Kidney tubule cell (primary cell): ENCODE results near the gene SLC9A9.
A peak's percentile ranks its signal among the peaks of the same experiment; 100 is the strongest.
"Not testable (repeated sequence)": the region's sequence is repeated elsewhere in the genome, so short reads cannot be mapped to it uniquely, and the experiment has no call there.

Experiments used
- DNase-seq: peaks from one replicate; pipeline ENCODE4 v3.0.0-alpha.2; 2018; ENCODE audit warnings: low spot score

The SLC9A9 gene

DNA sequence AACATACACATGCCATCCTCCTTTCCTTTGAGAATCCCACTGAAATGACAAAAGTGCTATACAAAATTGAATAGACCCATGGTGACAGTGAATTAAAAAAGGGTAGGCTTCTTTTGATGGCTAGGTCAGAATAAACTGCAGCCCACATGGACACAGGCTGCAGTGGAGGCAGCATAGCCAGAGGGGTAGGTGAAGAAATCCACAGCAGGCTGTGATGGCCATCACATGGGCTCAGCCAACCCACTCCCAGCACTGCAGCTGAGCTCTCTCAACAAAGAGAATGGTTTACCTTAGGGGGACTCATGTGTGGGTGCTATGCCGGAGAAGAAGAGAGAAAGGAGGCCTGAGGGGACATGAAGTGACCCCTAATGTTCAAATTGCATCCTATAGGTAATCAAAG is 397.6 kb downstream of the SLC9A9 start:
- DNase-seq, result no peak

DNA sequence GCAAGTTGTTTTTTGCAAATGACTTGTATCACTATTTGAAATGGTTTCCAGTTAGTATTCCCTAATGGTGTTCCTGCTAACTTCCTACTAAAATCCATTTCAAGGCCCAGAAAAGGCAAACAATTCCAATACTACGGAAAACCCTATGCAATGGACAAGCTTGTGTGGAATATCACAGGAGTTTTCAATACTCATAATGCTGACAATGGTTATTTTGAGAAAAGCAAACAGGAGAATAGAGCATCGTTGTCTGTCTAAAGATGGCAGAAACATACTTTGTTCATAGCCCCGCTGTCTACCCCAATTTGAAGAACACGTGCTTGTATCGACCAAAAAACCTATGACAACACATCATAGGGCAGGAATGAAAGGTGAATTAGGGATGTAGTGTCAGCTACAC is 400.8 kb downstream of the SLC9A9 start:
- DNase-seq, result no peak

GRCh38 chr3:143445118-143445517 is 403.1 kb downstream of the SLC9A9 start:
- DNase-seq, result peak; percentile 98

- peak; percentile 100 for DNase-seq
Observed at GRCh38 chr3:143443851-143444331, 404.4 kb downstream of the SLC9A9 start.

DNA sequence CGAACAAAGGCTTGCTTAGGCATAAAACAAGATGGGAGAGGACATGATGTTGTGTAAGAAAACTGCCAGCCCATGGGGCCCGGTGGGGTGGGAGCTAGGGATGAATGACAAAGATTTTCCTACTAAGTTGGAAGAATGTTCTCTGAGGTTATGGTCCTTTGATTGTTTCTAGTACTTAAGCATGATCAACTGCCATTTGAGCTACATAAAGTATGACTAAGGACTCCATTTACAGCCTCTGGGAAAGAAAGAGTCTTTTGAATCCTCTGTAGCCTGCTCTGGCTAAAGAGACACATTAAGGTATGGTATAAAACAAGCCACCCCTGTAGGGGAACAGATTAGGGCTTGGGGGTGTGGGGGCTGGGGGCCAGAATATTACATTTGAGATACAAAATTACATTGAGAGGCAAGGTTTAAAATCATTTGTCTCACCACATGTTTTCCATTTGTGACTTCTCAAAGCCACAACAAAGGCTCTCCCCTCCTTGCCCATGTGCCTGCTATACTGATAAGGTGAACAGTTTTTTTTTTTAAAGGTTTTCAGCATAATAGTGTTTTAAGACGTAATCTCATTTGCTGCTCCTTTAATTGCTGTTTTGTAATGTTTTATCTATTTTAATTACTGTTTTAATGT is 405.3 kb downstream of the SLC9A9 start:
- no peak for DNase-seq

DNA sequence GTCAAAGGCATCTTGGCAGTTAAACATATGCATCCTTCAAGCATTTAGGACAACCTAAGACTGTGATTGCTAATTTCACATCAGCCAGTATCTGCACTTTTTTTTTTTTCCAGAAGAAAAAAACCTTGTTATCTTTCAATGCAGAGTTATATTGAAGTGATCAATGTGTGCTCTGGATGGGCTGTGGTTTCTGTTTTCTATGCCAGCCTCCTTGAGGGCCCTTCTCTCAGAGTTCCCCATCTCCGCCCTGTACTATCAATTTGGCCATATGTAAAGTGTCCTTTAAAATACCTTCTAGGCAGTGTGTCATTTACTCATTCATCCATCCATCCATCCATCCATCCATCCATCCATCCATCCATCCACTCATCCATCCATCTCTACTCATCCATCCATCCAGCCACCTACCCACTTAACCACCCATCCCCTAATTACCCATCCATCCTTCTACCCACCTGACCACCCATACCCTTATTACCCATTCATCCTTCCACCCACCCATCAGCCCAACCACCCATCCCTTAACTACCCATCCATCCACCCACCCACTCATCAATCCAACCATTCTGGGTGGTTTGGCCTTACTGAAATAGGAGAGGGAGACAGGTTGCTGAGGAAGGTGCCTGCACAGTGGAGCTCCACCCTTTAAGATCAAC is 406.6 kb downstream of the SLC9A9 start:
- no peak for DNase-seq

DNA sequence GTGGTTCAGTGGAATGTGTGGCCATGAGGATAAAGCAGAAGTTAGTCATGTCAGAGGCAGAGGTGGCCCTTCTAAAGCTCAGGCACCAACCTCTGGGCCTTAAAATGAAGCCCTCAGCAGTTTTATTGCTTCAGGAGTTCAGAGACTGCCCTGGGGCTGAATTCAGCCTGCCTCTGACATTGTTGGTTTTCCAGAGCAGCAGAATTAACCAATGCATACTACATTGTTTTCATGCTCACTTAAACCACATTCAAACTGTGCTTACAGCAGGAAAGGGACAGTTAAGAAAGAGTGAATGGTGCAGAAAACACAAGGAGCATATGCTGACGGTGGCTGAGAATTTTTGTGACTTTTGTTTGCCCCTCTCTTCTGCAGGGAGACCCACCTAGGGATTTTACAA is 408.5 kb downstream of the SLC9A9 start:
- peak; percentile 32 for DNase-seq

DNA sequence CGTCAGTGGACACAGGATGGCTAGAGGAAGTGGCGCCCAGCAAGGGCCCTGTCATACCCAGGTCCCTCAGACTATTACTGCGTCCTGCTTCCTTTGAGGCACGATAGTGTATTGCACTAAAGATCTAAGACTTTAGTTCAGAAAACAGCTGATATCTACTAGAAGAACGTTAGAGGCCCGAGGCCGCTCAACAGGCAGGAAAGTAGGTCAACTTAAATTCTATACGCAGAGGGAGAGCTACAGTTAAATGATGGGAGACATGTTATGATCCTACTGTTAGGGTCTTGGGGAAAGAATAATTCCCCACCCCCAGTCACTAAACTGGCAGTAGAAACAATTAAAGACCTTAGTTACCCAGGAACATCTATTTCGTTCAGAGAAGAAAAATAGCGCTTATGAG is 410.9 kb downstream of the SLC9A9 start:
- DNase-seq, result no peak

DNA sequence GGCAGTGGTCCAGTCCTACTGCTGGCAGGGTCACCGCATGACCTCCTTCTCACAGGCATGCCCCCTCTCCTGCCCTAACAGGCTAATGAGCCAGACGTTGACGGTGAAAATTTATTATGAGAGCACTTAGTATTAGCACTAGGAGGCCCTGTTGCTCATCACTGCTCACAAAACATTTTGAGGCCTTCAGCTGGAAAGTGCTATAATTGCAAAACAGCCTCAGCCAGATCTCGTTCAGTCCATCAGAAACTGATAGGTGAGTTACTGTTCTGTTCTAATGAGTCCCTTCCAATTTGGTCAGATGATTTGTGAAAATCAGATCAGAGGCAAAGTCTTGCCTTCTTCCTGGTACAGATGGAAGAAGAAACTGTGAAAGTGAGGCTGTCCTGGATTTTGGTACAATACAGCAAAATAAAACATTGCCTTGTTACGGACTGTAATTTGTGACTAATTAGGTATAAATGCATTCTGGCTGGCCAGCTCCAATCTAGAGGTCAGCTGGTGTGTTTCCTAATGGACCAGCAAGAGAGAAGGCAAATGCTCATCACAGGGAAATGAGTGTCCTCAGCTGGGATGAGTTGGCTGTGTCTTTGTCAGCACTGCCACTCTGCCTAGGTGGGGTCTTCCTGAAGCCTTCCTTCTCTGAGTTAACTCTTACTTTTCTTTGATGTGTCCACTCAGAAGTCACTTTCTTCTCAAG is 411.9 kb downstream of the SLC9A9 start:
- DNase-seq, result peak; percentile 80

GRCh38 chr3:143433787-143434378 is 414.4 kb downstream of the SLC9A9 start:
- no peak for DNase-seq

GRCh38 chr3:143431298-143431697 is 417.0 kb downstream of the SLC9A9 start:
- not testable (repeated sequence) for DNase-seq

DNA sequence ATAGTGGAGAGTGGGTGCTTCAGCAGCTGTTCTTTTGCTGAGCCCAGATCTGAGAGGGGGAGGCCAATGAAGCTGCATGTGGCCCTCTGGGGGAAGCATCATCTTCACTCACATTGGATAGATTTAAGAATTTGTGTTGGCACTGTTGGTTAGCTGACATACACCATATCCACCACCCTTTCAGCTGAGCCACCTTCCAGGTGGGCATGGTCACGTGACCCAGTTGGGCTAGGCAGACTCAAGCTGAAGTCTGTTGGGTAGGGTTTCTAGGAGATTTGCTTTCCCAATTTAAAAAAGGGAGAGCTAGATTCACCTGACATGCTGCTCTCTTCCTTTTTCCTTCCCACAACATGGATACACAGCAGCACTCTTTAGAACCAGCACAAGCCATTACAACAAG is 417.7 kb downstream of the SLC9A9 start:
- no peak for DNase-seq

GRCh38 chr3:143429628-143430514 is 418.4 kb downstream of the SLC9A9 start:
- no peak for DNase-seq

GRCh38 chr3:143428294-143428693 is 420.0 kb downstream of the SLC9A9 start:
- DNase-seq, result no peak

DNA sequence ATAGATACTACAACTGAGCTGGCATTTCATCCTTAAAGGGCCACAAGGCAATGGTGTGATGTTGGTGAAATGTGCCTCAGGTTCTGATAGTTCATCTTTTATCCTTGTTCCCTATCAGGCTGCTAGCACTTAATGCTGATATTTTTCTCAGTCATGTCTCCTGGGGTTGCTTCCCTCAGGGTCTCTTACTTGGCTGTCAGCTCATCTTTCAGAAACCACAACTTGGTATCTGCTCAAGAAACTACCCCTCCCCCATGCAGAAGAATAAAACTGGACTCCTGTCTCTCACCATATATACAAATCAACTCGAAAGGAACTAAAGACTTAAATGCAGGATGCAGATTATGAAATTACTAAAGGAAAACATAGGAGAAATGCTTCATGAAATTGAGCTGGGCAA is 420.6 kb downstream of the SLC9A9 start:
- DNase-seq, result no peak

GRCh38 chr3:143424874-143425273 is 423.4 kb downstream of the SLC9A9 start:
- no peak for DNase-seq

- DNase-seq, result no peak
Observed at GRCh38 chr3:143421556-143421955, 426.7 kb downstream of the SLC9A9 start.

DNA sequence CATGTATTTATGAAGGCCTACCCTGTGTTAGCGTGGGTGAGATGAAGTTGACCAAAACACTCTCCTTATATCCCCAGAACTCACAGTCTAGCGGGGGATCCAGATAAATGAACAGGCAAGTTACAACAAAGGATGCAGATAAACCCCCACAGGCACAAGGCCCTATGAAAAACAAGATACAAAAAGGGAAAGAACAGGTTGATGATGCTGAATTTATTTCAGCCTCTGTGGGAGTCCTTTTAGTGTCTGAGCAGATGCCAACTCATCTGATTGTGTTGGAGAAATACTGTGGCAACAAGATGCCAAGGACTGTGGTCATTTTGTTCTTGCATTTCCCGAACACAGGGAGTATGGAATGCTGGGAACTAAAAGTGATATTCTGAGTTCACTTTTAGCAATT is 428.7 kb downstream of the SLC9A9 start:
- no peak for DNase-seq

DNA sequence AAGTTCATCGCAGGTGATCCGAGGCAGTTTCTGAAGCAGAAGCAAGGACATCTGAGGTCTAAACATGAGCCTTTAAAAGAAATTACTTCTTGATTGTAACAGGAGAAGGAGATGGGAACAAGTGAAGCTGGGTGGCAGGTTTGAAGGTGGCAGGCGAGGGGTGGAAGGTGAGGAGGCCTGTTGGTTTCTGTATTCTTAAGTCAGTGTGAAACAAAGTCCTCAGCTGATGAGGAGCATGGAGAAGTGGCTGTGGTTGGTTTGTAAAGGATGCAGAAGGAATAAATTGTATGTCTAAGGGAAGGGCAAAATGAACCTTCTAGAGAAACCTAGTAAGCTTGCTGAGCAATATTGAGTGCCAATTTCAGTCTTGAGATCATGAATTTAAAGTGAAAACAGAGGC is 429.9 kb downstream of the SLC9A9 start:
- DNase-seq, result no peak

GRCh38 chr3:143416229-143416628 is 432.0 kb downstream of the SLC9A9 start:
- no peak for DNase-seq

GRCh38 chr3:143414571-143415253 is 433.6 kb downstream of the SLC9A9 start:
- no peak for DNase-seq
